ENCODE data around the gene GSTM3.

DNA sequence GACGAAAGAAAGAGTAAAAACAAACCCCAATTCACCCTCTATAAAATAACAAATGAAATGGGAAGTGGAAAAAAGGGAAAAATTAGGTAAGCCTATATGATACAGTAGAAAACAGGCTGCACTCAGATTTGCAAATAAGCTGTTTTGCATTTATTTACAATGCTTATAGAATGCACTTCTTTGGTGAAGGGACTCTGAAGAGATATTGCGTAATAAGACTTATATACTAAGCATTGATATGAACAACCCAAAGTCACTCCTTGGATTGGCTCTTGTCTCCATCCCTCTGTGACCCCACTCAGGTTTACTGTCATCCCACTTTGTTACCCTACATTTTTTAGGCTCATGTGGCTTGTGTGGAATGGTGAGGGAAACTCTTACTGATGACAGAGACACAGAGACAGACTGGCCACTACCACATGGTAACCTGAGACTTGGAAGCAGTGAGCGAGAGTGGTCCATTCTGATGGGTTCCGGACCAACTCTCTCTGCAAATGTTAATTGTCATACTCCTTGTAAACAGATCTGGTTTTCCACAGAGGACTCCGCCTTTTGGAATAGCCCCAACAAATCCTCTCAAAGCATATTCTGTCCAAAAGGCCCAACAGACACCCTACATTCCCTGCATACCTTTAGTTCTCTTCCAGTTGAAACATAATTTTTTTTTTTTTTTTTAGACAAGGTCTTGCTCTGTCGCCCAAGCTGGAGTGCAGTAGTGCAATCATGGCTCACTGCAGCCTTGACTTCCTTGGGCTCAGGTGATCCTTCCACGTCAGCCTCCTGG is 17.7 kb downstream of the GSTM3 start:
- no peak for TF ChIP-seq POLR2A (IDR thresholded peaks at IDR 0.05)
- TF ChIP-seq, protein P1, sequence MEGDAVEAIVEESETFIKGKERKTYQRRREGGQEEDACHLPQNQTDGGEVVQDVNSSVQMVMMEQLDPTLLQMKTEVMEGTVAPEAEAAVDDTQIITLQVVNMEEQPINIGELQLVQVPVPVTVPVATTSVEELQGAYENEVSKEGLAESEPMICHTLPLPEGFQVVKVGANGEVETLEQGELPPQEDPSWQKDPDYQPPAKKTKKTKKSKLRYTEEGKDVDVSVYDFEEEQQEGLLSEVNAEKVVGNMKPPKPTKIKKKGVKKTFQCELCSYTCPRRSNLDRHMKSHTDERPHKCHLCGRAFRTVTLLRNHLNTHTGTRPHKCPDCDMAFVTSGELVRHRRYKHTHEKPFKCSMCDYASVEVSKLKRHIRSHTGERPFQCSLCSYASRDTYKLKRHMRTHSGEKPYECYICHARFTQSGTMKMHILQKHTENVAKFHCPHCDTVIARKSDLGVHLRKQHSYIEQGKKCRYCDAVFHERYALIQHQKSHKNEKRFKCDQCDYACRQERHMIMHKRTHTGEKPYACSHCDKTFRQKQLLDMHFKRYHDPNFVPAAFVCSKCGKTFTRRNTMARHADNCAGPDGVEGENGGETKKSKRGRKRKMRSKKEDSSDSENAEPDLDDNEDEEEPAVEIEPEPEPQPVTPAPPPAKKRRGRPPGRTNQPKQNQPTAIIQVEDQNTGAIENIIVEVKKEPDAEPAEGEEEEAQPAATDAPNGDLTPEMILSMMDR (IDR thresholded peaks at IDR 0.05), result no peak
